ENCODE results near the gene HMCN1.

GRCh38 chr1:186183970-186184628, 449.9 kb downstream of the HMCN1 start:
- TF ChIP-seq NFRKB (IDR thresholded peaks at IDR 0.05): no peak
- TF ChIP-seq FOXK2 (IDR thresholded peaks at IDR 0.05): no peak
- TF ChIP-seq SP1 (IDR thresholded peaks at IDR 0.05): no peak
- no peak for TF ChIP-seq CTBP1 (IDR thresholded peaks at IDR 0.05; ENCODE audit: borderline replicate concordance)
